K562 (cell line): ENCODE measurements around the gene WASF2. TPM values are rescaled to one million over a fixed set of nuclear protein-coding genes. Genes with fewer than 3 reads are reported as not detected.

Source experiments
- ATAC-seq: fragments of 200-7000 bp; cut with Tn5 transposase; 3 replicates; pipeline ENCODE4 v1.9.1; 2020; ENCODE audit warnings: moderate library complexity
- BruUV-seq: library from RNA; stranded (reverse); fragments of 400-500 nt; replicated peaks from 2 replicates; lab custom pipeline; 2021; lab: Mats Ljungman, UMichigan
- CTCF ChIA-PET: fragments of 300-600 bp; formaldehyde crosslinking; extraction: SDS; loops from one replicate; lab custom pipeline; 2021; ENCODE audit warnings: low intra/inter-chr PET ratio; lab: Yijun Ruan, JAX
- POLR2A ChIA-PET: fragments of 300-600, 350-650 bp; sonication (Branson Sonifier 250); formaldehyde crosslinking; extraction: SDS; loops from one replicate; lab custom pipeline; 2021; ENCODE audit warnings: antibody characterized with exemption, inconsistent platforms; lab: Yijun Ruan, JAX
- DNase-seq, 4 experiments: peaks; one replicate each; pipeline versions ENCODE4 v3.0.0 to v3.0.0-alpha.2; 2011 to 2018; ENCODE audit warnings: low spot score in 3 of 4, mixed read lengths in 3 of 4; ENCODE audit errors: extremely low read depth in 1 of 4
- FAIRE-seq: peaks from 2 replicates; lab custom pipeline; 2011; peaks lifted over from hg19 to GRCh38; lab: Jason Lieb, UNC
- H2AFZ ChIP-seq: 2 replicates; pipeline ENCODE4 v1.6.0; 2011; ENCODE audit warnings: low read depth, low read length, control low read depth, inconsistent platforms
- H3K27ac ChIP-seq: fragments of 200-600 bp; 3 replicates; pipeline ENCODE4 v1.8.0; 2011; ENCODE audit warnings: low read depth, mild to moderate bottlenecking, control low read depth, inconsistent platforms, low read length, moderate library complexity, mixed read lengths; ENCODE audit errors: extremely low read depth
- H3K27me3 ChIP-seq, 2 experiments: fragments of 300-600 bp in 1 of 2; 2 replicates in 1 of 2; 3 replicates in 1 of 2; pipeline versions ENCODE4 v1.6.0 to v1.8.0; 2011; ENCODE audit warnings: inconsistent platforms in 2 of 2, low read length in 2 of 2, mild to moderate bottlenecking in 1 of 2, mixed read lengths in 1 of 2, moderate library complexity in 1 of 2; ENCODE audit not compliant: control insufficient read depth in 2 of 2, insufficient read depth in 2 of 2
- H3K36me3 ChIP-seq: fragments of 300-600 bp; 3 replicates; pipeline ENCODE4 v1.8.0; 2011; ENCODE audit warnings: mild to moderate bottlenecking, low read length, inconsistent platforms; ENCODE audit not compliant: control insufficient read depth, insufficient read depth
- H3K4me1 ChIP-seq, 2 experiments: fragments of 200-600 bp in 1 of 2; replicated peaks in 1 of 2; 2 replicates in 1 of 2; 3 replicates in 1 of 2; pipeline versions ENCODE4 v1.5.1 to v1.8.0; 2011; ENCODE audit warnings: inconsistent platforms in 2 of 2, low read length in 2 of 2, mild to moderate bottlenecking in 1 of 2, mixed read lengths in 1 of 2, moderate library complexity in 1 of 2; ENCODE audit not compliant: control insufficient read depth in 2 of 2, insufficient read depth in 2 of 2
- H3K4me2 ChIP-seq: 2 replicates; pipeline ENCODE4 v1.6.1; 2011; ENCODE audit warnings: low read length, control low read depth, inconsistent platforms, mixed read lengths; ENCODE audit not compliant: insufficient read depth
- H3K4me3 ChIP-seq: fragments of 200-600 bp; sonication (generic), shearing (Covaris generic); 2 replicates; pipeline ENCODE4 v1.5.1; 2016; ENCODE audit warnings: control low read depth, inconsistent platforms
- H3K79me2 ChIP-seq: fragments of 200-600 bp; 3 replicates; pipeline ENCODE4 v1.8.0; 2011; ENCODE audit warnings: low read length, inconsistent platforms; ENCODE audit not compliant: control insufficient read depth, insufficient read depth
- H3K9ac ChIP-seq, 2 experiments: 2 replicates each; pipeline versions ENCODE4 v1.6.0 to v1.6.1; 2011; ENCODE audit warnings: low read depth in 2 of 2, low read length in 2 of 2, control low read depth in 1 of 2, inconsistent platforms in 1 of 2, mild to moderate bottlenecking in 1 of 2, mixed read lengths in 1 of 2; ENCODE audit not compliant: insufficient read depth in 1 of 2
- H3K9me1 ChIP-seq: one replicate; pipeline ENCODE4 v1.6.0; 2011; ENCODE audit warnings: inconsistent platforms, mild to moderate bottlenecking, low read length, moderate library complexity; ENCODE audit not compliant: control insufficient read depth, insufficient read depth
- H3K9me3 ChIP-seq: replicated peaks from 2 replicates; pipeline ENCODE4 v1.5.1; 2011; ENCODE audit warnings: low read depth, low read length, inconsistent platforms; ENCODE audit not compliant: control insufficient read depth, insufficient read depth
- H4K20me1 ChIP-seq: replicated peaks from 2 replicates; pipeline ENCODE4 v1.6.1; 2011; ENCODE audit warnings: low read length, inconsistent platforms, mixed read lengths; ENCODE audit not compliant: control insufficient read depth, insufficient read depth
- FOXK2 ChIP-seq, 2 experiments: fragments of 450-650 bp; IDR thresholded peaks in 1 of 2; conservative IDR thresholded peaks in 1 of 2; 2 replicates each; pipeline ENCODE4 v1.6.1; 2016; ENCODE audit warnings: low read depth in 2 of 2, mild to moderate bottlenecking in 1 of 2
- JUND ChIP-seq, 2 experiments: IDR thresholded peaks; 2 replicates in 1 of 2; 3 replicates in 1 of 2; pipeline ENCODE4 v1.6.1; 2011; ENCODE audit warnings: borderline replicate concordance in 2 of 2, low read depth in 2 of 2, low read length in 2 of 2, improper control_type of control experiment in 1 of 2, missing biosample characterization in 1 of 2, missing genetic modification characterization in 1 of 2, missing genetic modification reagents in 1 of 2
- PML ChIP-seq: IDR thresholded peaks from 2 replicates; pipeline ENCODE4 v1.6.1; 2012; ENCODE audit warnings: low read length, inconsistent platforms
- RFX7 ChIP-seq: fragments of 250-450 bp; sonication (Bioruptor Pico); IDR thresholded peaks from 2 replicates; pipeline ENCODE4 v1.5.1; 2021; ENCODE audit warnings: mild to moderate bottlenecking
- ZNF316 ChIP-seq: fragments of 450-650 bp; IDR thresholded peaks from 2 replicates; pipeline ENCODE4 v1.6.1; 2016
- whole genome bisulfite sequencing: fragments of 100-300 bp; shearing (Covaris generic); methylation state at CpG from one replicate; pipeline ENCODE4 v1.1.6; 2016; ENCODE audit warnings: low coverage, mixed read lengths; ENCODE audit not compliant: insufficient coverage; ENCODE audit errors: missing lambda C conversion rate; 5-methylcytosine and 5-hydroxymethylcytosine counted together
- in situ Hi-C: fragments of 300-500 bp; cut with MboI; formaldehyde crosslinking; loops from 4 replicates; pipeline ENCODE4 v1.15.0; 2018; ENCODE audit warnings: inconsistent platforms, mixed read lengths
- intact Hi-C: fragments of 100-400 bp; cut with micrococcal nuclease; formaldehyde crosslinking; loops from 2 replicates; pipeline ENCODE4 v1.14.2; 2022
- polyA plus RNA-seq, 8 experiments: library from polyadenylated mRNA; depleted of rRNA in 4 of 8; stranded (reverse) in 5 of 8; unstranded in 3 of 8; fragments of >200 nt; fragmentation: Nextera tagmentation in 2 of 8; fragmentation: Illumina TruSeq in 1 of 8; extraction: Ambion mirVana in 2 of 8; extraction: Trizol in 1 of 8; gene quantifications; 2 replicates each; pipeline versions ENCODE4 v1.2.1 to v1.2.3, GENCODE V29; 2011 to 2014; ENCODE audit warnings: inconsistent platforms in 1 of 8, missing spikeins in 1 of 8
- total RNA-seq, 7 experiments: library from RNA; depleted of rRNA in 6 of 7; stranded (reverse); fragments of >200 nt in 6 of 7; fragmentation: Illumina TruSeq in 2 of 7; extraction: Trizol in 2 of 7; gene quantifications; 2 replicates each; pipeline versions ENCODE4 v1.2.1 to v1.2.3, GENCODE V29; 2011 to 2021; ENCODE audit warnings: low replicate concordance in 1 of 7
- TF ChIP-seq, protein P1 (sequence below), 2 experiments: fragments of 450-650 bp in 1 of 2; sonication (generic) in 1 of 2; formaldehyde crosslinking in 1 of 2; IDR thresholded peaks; 2 replicates each; pipeline versions ENCODE4 v1.7.1 to v1.9.0; 2016 to 2022; ENCODE audit warnings: inconsistent platforms in 1 of 2, mild to moderate bottlenecking in 1 of 2, missing genetic modification reagents in 1 of 2
- TF ChIP-seq, protein P2 (sequence below): sonication (generic); formaldehyde crosslinking; IDR thresholded peaks from 2 replicates; pipeline ENCODE4 v1.8.0; 2023; ENCODE audit warnings: mild to moderate bottlenecking, missing genetic modification reagents

WASF2 gene
- total and polyA plus RNA-seq, 9 of the 15 experiments (the other 6 are each of a cell fraction or from before 2014, with no cell fraction given), result 8.2 to 163 (median 31.2) TPM

DNA sequence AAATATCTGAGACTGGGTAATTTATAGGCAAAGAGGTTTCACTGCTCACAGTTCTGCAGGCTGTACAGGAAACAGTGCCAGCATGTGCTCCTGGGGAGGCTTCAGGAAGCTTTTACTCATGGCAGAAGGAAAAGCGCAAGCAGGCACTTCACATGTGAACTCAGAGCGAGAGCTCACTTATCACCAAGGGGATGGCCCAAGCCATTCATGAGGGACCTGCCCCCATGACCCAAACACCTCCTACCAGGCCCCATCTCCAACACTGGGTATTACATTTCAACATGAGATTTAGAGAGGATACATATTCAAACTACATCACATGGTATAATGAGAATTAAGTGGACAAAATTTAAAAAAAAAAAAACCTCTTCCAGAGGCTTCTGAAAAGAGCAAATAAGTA lies 13.7 kb downstream of the WASF2 start:
- 51% methylated on average over 2 of the region's 2 CpGs for WGBS
- in situ Hi-C loops, result no loop called here
- no peaks in the 10 kb centered on the region for H3K27me3 ChIP-seq
- POLR2A ChIA-PET, result interaction anchor here (0.9 to 3.2 kb wide), 7 partner anchors 10 to 48 kb away, joined by 3 to 29 read pairs (median 4); partner anchors contain the start of gene WASF2
- CTCF ChIA-PET, result no interaction called here
- peaks cover 96% of the 10 kb centered on the region for H3K79me2 ChIP-seq
- no peak overlapping the region for H3K4me3 ChIP-seq
- H3K9ac ChIP-seq, result no peak overlapping the region
- H3K4me1 ChIP-seq, result peaks cover 4 to 8% of the 10 kb centered on the region in 2 experiments; a peak in 4 of 5 replicates
- H3K4me2 ChIP-seq, result no peak overlapping the region
- BruUV-seq, result no TSS peak
- no peaks in the 10 kb centered on the region for H3K9me3 ChIP-seq
- TF ChIP-seq FOXK2 (conservative IDR thresholded peaks at IDR 0.05 in 1 of 2, IDR thresholded peaks at IDR 0.05 in 1 of 2; ENCODE audit: low read depth in 2 of 2) (no peak), ZNF316 (0 out of 2 replicates have a peak, but pooled peaks have one; percentile 34), JUND (IDR thresholded peaks at IDR 0.05; ENCODE audit: borderline replicate concordance, low read depth, low read length) (no peak), JUND (tag; IDR thresholded peaks at IDR 0.05; ENCODE audit: borderline replicate concordance, low read depth, low read length) (no peak), PML (no peak), RFX7 (CRISPR knock-in tag) (no peak)
- TF ChIP-seq, protein P1, sequence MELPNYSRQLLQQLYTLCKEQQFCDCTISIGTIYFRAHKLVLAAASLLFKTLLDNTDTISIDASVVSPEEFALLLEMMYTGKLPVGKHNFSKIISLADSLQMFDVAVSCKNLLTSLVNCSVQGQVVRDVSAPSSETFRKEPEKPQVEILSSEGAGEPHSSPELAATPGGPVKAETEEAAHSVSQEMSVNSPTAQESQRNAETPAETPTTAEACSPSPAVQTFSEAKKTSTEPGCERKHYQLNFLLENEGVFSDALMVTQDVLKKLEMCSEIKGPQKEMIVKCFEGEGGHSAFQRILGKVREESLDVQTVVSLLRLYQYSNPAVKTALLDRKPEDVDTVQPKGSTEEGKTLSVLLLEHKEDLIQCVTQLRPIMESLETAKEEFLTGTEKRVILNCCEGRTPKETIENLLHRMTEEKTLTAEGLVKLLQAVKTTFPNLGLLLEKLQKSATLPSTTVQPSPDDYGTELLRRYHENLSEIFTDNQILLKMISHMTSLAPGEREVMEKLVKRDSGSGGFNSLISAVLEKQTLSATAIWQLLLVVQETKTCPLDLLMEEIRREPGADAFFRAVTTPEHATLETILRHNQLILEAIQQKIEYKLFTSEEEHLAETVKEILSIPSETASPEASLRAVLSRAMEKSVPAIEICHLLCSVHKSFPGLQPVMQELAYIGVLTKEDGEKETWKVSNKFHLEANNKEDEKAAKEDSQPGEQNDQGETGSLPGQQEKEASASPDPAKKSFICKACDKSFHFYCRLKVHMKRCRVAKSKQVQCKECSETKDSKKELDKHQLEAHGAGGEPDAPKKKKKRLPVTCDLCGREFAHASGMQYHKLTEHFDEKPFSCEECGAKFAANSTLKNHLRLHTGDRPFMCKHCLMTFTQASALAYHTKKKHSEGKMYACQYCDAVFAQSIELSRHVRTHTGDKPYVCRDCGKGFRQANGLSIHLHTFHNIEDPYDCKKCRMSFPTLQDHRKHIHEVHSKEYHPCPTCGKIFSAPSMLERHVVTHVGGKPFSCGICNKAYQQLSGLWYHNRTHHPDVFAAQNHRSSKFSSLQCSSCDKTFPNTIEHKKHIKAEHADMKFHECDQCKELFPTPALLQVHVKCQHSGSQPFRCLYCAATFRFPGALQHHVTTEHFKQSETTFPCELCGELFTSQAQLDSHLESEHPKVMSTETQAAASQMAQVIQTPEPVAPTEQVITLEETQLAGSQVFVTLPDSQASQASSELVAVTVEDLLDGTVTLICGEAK (IDR thresholded peaks at IDR 0.05), result no peak
- TF ChIP-seq, protein P1 (CRISPR knock-in tag; IDR thresholded peaks at IDR 0.05), result no peak
- TF ChIP-seq, protein P2, sequence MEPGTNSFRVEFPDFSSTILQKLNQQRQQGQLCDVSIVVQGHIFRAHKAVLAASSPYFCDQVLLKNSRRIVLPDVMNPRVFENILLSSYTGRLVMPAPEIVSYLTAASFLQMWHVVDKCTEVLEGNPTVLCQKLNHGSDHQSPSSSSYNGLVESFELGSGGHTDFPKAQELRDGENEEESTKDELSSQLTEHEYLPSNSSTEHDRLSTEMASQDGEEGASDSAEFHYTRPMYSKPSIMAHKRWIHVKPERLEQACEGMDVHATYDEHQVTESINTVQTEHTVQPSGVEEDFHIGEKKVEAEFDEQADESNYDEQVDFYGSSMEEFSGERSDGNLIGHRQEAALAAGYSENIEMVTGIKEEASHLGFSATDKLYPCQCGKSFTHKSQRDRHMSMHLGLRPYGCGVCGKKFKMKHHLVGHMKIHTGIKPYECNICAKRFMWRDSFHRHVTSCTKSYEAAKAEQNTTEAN (CRISPR knock-in tag), result 0 out of 2 replicates have a peak, but pooled peaks have one; percentile 32
- DNase-seq, result peak in 1 of 4 experiments; percentile 29
- peaks cover 17% of the 10 kb centered on the region for H3K36me3 ChIP-seq
- no peak overlapping the region for H2AFZ ChIP-seq
- no peaks in the 10 kb centered on the region for H3K9me1 ChIP-seq
- intact Hi-C loops, result no loop called here
- peaks cover 19% of the 10 kb centered on the region; the same call in 1 of the 2 replicates for H4K20me1 ChIP-seq
- H3K27ac ChIP-seq, result 0 out of 3 replicates have a peak overlapping the region, but pooled peaks have one; percentile 17
- ATAC-seq, result peak; percentile 39
- FAIRE-seq, result no peak
